Astrocyte (in vitro differentiated cells and primary cell): ENCODE results near the gene TPRX1. TPM values are rescaled to one million over a fixed set of nuclear protein-coding genes. Genes with fewer than 3 reads are reported as not detected.

Experiments used
- DNase-seq: peaks from one replicate; pipeline ENCODE4 v3.0.0-alpha.2; 2010; ENCODE audit warnings: low read depth
- FAIRE-seq: peaks from 2 replicates; lab custom pipeline; 2011; peaks lifted over from hg19 to GRCh38; lab: Jason Lieb, UNC
- H2AFZ ChIP-seq: 2 replicates; pipeline ENCODE4 v1.6.0; 2012; ENCODE audit warnings: low read depth, low read length, inconsistent platforms
- H3K27ac ChIP-seq: 2 replicates; pipeline ENCODE4 v1.5.1; 2011; ENCODE audit warnings: low read depth, low read length, inconsistent platforms
- H3K27me3 ChIP-seq: 2 replicates; pipeline ENCODE4 v1.6.0; 2011; ENCODE audit warnings: low read length, inconsistent platforms; ENCODE audit not compliant: insufficient read depth
- H3K36me3 ChIP-seq: 2 replicates; pipeline ENCODE4 v1.5.1; 2011; ENCODE audit warnings: low read length, inconsistent platforms; ENCODE audit not compliant: insufficient read depth
- H3K4me1 ChIP-seq: 2 replicates; pipeline ENCODE4 v1.5.1; 2011; ENCODE audit warnings: low read length, inconsistent platforms; ENCODE audit not compliant: insufficient read depth
- H3K4me2 ChIP-seq: 2 replicates; pipeline ENCODE4 v1.6.0; 2012; ENCODE audit warnings: low read length, inconsistent platforms
- H3K4me3 ChIP-seq: 2 replicates; pipeline ENCODE4 v1.5.1; 2011; ENCODE audit warnings: low read depth, mild to moderate bottlenecking, low read length, inconsistent platforms; ENCODE audit not compliant: insufficient read depth
- H3K79me2 ChIP-seq: 2 replicates; pipeline ENCODE4 v1.6.0; 2012; ENCODE audit warnings: mild to moderate bottlenecking, low read length, inconsistent platforms; ENCODE audit not compliant: insufficient read depth
- H3K9ac ChIP-seq: 2 replicates; pipeline ENCODE4 v1.6.0; 2012; ENCODE audit warnings: mild to moderate bottlenecking, low read length, inconsistent platforms
- H3K9me3 ChIP-seq: 2 replicates; pipeline ENCODE4 v1.5.1; 2012; ENCODE audit warnings: low read depth, mild to moderate bottlenecking, low read length, inconsistent platforms; ENCODE audit not compliant: insufficient read depth
- H4K20me1 ChIP-seq: 2 replicates; pipeline ENCODE4 v1.6.0; 2012; ENCODE audit warnings: low read length, inconsistent platforms; ENCODE audit not compliant: insufficient read depth
- H3K27ac Mint-ChIP-seq: one replicate; pipeline ENCODE4 v1.8.0; 2021; ENCODE audit warnings: mild to moderate bottlenecking, mixed read lengths; ENCODE audit not compliant: unreplicated experiment
- H3K27me3 Mint-ChIP-seq: one replicate; pipeline ENCODE4 v1.8.0; 2021; ENCODE audit warnings: low read depth, mixed read lengths; ENCODE audit not compliant: unreplicated experiment
- H3K36me3 Mint-ChIP-seq: one replicate; pipeline ENCODE4 v1.8.0; 2021; ENCODE audit warnings: low read depth, mixed read lengths; ENCODE audit not compliant: unreplicated experiment
- H3K4me1 Mint-ChIP-seq: one replicate; pipeline ENCODE4 v1.8.0; 2021; ENCODE audit warnings: low read depth, mixed read lengths; ENCODE audit not compliant: unreplicated experiment
- H3K4me3 Mint-ChIP-seq: one replicate; pipeline ENCODE4 v1.8.0; 2021; ENCODE audit warnings: mild to moderate bottlenecking, moderate library complexity, mixed read lengths; ENCODE audit not compliant: unreplicated experiment
- H3K9me3 Mint-ChIP-seq: one replicate; pipeline ENCODE4 v1.8.0; 2021; ENCODE audit warnings: mild to moderate bottlenecking, mixed read lengths; ENCODE audit not compliant: unreplicated experiment
- EZH2 ChIP-seq: IDR thresholded peaks from 2 replicates; pipeline ENCODE4 v1.6.1; 2012; ENCODE audit warnings: mild to moderate bottlenecking, low read length, inconsistent platforms; ENCODE audit not compliant: insufficient read depth
- total RNA-seq: library from RNA; stranded (reverse); gene quantifications from 2 replicates; pipeline ENCODE4 v1.2.1, GENCODE V29; 2021
- TF ChIP-seq, protein P1 (sequence below): IDR thresholded peaks from 2 replicates; pipeline ENCODE4 v1.5.1; 2011; ENCODE audit warnings: low read depth, mild to moderate bottlenecking, inconsistent platforms, low read length, moderate library complexity; ENCODE audit not compliant: insufficient read depth

TPRX1 gene
- total RNA-seq, 1 donor from 2014 or later: not detected

DNA sequence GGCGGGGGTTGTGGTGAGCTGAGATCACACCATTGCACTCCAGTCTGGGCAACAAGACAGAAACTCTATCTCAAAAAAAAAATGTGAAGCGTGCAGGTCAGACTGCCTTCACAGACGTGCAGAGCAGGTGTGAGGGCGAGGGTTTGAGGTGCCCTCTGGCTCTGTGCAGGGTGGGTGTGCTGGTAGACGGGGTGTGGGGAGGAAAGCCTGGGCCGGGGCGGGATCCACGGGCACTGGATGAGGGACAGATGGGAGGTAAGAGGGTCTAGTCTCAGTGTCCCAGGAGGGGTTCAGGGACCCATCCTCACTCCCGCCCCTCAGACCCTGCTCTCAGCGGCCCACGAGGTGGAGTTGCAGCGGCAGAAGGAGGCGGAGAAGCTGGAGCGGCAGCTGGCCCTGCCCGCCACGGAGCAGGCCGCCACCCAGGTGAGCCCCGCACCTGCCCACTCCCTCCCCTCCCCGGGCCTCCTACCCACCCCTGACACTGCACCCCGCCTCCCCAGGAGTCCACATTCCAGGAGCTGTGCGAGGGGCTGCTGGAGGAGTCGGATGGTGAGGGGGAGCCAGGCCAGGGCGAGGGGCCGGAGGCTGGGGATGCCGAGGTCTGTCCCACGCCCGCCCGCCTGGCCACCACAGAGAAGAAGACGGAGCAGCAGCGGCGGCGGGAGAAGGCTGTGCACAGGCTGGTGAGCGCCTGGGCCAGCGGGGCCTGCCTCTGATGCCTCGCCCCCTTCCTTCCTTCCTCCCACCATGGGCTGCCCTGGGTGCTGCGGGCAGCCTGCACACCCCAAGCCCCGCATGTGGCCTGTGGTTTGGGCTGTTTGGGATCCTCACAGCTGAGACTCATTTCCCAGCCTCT lies 49.9 kb downstream of the TPRX1 start:
- no peak overlapping the region for H3K4me3 ChIP-seq
- Mint-ChIP-seq H3K27me3 (no peaks in the 10 kb centered on the region), H3K27ac (no peak overlapping the region), H3K36me3 (peaks cover 28% of the 10 kb centered on the region), H3K4me3 (no peak overlapping the region), H3K4me1 (no peaks in the 10 kb centered on the region), H3K9me3 (peaks cover 2% of the 10 kb centered on the region)
- no peak for DNase-seq
- H3K9me3 ChIP-seq: no peaks in the 10 kb centered on the region
- H3K79me2 ChIP-seq: peaks cover 9% of the 10 kb centered on the region
- H3K27me3 ChIP-seq: no peaks in the 10 kb centered on the region
- H2AFZ ChIP-seq: no peak overlapping the region
- H3K4me1 ChIP-seq: no peaks in the 10 kb centered on the region
- TF ChIP-seq EZH2: no peak
- TF ChIP-seq, protein P1, sequence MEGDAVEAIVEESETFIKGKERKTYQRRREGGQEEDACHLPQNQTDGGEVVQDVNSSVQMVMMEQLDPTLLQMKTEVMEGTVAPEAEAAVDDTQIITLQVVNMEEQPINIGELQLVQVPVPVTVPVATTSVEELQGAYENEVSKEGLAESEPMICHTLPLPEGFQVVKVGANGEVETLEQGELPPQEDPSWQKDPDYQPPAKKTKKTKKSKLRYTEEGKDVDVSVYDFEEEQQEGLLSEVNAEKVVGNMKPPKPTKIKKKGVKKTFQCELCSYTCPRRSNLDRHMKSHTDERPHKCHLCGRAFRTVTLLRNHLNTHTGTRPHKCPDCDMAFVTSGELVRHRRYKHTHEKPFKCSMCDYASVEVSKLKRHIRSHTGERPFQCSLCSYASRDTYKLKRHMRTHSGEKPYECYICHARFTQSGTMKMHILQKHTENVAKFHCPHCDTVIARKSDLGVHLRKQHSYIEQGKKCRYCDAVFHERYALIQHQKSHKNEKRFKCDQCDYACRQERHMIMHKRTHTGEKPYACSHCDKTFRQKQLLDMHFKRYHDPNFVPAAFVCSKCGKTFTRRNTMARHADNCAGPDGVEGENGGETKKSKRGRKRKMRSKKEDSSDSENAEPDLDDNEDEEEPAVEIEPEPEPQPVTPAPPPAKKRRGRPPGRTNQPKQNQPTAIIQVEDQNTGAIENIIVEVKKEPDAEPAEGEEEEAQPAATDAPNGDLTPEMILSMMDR: no peak
- no peak overlapping the region for H3K4me2 ChIP-seq
- peaks cover 51% of the 10 kb centered on the region for H4K20me1 ChIP-seq
- H3K36me3 ChIP-seq: peaks cover 23% of the 10 kb centered on the region
- no peak overlapping the region for H3K27ac ChIP-seq
- no peak for FAIRE-seq
- no peak overlapping the region for H3K9ac ChIP-seq

DNA sequence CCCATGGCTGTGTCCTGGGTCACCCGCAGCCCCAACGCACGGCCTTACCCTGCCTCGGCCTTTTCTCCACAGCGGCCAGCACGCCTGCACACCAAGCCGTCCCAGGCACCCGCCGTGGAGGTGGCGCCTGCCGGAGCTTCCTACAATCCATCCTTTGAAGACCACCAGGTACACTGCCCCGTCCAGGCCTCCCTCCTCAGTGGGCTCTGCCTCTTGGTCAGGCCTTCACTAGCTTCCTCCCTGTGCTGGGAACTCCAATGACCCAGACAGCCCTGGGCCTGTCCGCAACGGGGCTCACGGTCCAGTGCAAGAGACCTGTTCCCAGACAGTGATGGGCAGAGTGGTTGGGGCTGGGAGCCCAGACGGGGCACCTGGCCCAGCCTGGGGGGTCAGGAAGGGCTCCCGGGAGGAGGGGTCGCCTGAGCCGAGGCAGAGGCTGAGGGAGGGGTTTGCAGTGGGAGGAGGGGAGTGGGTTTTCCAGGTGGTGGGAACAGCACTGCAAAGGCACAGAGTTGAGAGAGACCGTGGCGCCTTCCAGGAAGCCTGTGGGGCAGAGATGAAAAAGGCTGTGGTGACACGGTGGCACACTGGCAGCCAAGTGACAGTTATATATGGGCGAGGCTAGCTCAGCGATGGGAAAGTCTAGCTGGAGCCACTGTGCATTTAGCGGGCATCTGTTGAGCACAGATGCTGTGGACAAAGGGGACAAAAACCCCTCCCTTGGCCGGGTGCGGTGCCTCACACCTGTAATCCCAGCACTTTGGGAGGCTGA lies 51.7 kb downstream of the TPRX1 start:
- Histone ChIP-seq H3K4me3 (no peak overlapping the region), H3K79me2 (peaks cover 23% of the 10 kb centered on the region), H3K27me3 (no peaks in the 10 kb centered on the region), H2AFZ (no peak overlapping the region), H3K9ac (no peak overlapping the region), H3K4me2 (no peak overlapping the region), H3K36me3 (peaks cover 25% of the 10 kb centered on the region), H3K4me1 (no peaks in the 10 kb centered on the region), H3K9me3 (no peaks in the 10 kb centered on the region), H4K20me1 (peaks cover 52% of the 10 kb centered on the region), H3K27ac (no peak overlapping the region)
- no peak for TF ChIP-seq EZH2
- Mint-ChIP-seq H3K4me3 (no peak overlapping the region), H3K36me3 (peaks cover 22% of the 10 kb centered on the region), H3K4me1 (no peaks in the 10 kb centered on the region), H3K27me3 (no peaks in the 10 kb centered on the region), H3K27ac (no peak overlapping the region), H3K9me3 (no peaks in the 10 kb centered on the region)
- DNase-seq (no peak), FAIRE-seq (no peak)

Other genes starting within 250 kb of the TPRX1 start
- not detected in 2 replicates for gene ZNF541, start 231.4 kb downstream of the TPRX1 start, total RNA-seq
- 16.5 and 20.7 TPM in 2 replicates for gene BICRA, start 195.4 kb downstream of the TPRX1 start, total RNA-seq
- gene EHD2, start 91.1 kb downstream of the TPRX1 start, total RNA-seq: 159 and 170 TPM in 2 replicates
- 79.4 and 89.9 TPM in 2 replicates for gene NOP53, start 59.0 kb downstream of the TPRX1 start, total RNA-seq
- 257 and 279 TPM in 2 replicates for gene SELENOW, start 25.8 kb downstream of the TPRX1 start, total RNA-seq
- not detected in 2 replicates for gene CRX, start 17.4 kb upstream of the TPRX1 start, total RNA-seq
- not detected in 2 replicates for gene TPRX2, start 54.7 kb upstream of the TPRX1 start, total RNA-seq
- not detected in 2 replicates for gene SULT2A1, start 81.8 kb upstream of the TPRX1 start, total RNA-seq
- not detected in 2 replicates for gene BSPH1, start 187.6 kb upstream of the TPRX1 start, total RNA-seq
- not detected in 2 replicates for gene ELSPBP1, start 190.1 kb upstream of the TPRX1 start, total RNA-seq
- not detected in 2 replicates for gene CABP5, start 239.5 kb upstream of the TPRX1 start, total RNA-seq